Fibroblast of villous mesenchyme (primary cell): Measurements from ENCODE around the gene MGST2. TPM values are rescaled to one million over a fixed set of nuclear protein-coding genes. Genes with fewer than 3 reads are reported as not detected.

ENCODE experiments used
- DNase-seq: peaks from one replicate; pipeline ENCODE4 v3.0.0-alpha.2; 2010; ENCODE audit warnings: low read depth
- H3K4me3 ChIP-seq: 2 replicates; pipeline ENCODE4 v1.5.1; 2011; ENCODE audit warnings: low read depth, mild to moderate bottlenecking, low read length
- CTCF ChIP-seq: IDR thresholded peaks from 2 replicates; pipeline ENCODE4 v1.5.1; 2012; ENCODE audit warnings: low read depth, mild to moderate bottlenecking, low read length; ENCODE audit not compliant: insufficient read depth
- total RNA-seq: library from RNA; depleted of rRNA; stranded (reverse); fragments of >200 nt; gene quantifications from 2 replicates; pipeline ENCODE4 v1.2.3, GENCODE V29; 2012

MGST2 gene
- total RNA-seq, 1 donor = 16.8 TPM

GRCh38 chr4:139749835-139750498 is 84.3 kb downstream of the MGST2 start:
- H3K4me3 ChIP-seq = no peak overlapping the region
- TF ChIP-seq CTCF = no peak
- no peak for DNase-seq

- no peak overlapping the region for H3K4me3 ChIP-seq
- TF ChIP-seq CTCF = no peak
- no peak for DNase-seq
Measured at GRCh38 chr4:139753686-139754085, 88.1 kb downstream of the MGST2 start.

Other genes starting within 250 kb of the MGST2 start
- 11.3 and 14.7 TPM in 2 replicates for gene RAB33B, start 211.7 kb upstream of the MGST2 start, total RNA-seq
- 74.4 and 107 TPM in 2 replicates for gene SETD7, start 109.6 kb upstream of the MGST2 start, total RNA-seq